SK-N-SH treated with all-trans-retinoic acid at 6 μM for 48 hours (cell line): ENCODE data around the gene SCYGR2.

Experiments used
- ARNTL ChIP-seq: fragments of 450-650 bp; formaldehyde crosslinking; IDR thresholded peaks from 2 replicates; pipeline ENCODE4 v1.5.0; 2020; ENCODE audit warnings: low read depth, mild to moderate bottlenecking, moderate library complexity, borderline replicate concordance
- CSDC2 ChIP-seq: fragments of 250-450 bp; sonication (Bioruptor Pico); IDR thresholded peaks from 2 replicates; pipeline ENCODE4 v1.5.0; 2020; ENCODE audit warnings: mild to moderate bottlenecking, moderate library complexity
- ESRRG ChIP-seq: fragments of 250-450 bp; sonication (Bioruptor Pico); IDR thresholded peaks from 2 replicates; pipeline ENCODE4 v1.6.1; 2021; ENCODE audit warnings: mild to moderate bottlenecking
- RARB ChIP-seq: fragments of 250-450 bp; sonication (Bioruptor Pico); IDR thresholded peaks from 2 replicates; pipeline ENCODE4 v1.8.0; 2021; ENCODE audit warnings: mild to moderate bottlenecking, moderate library complexity
- SNAI2 ChIP-seq: fragments of 250-450 bp; sonication (Bioruptor Pico); IDR thresholded peaks from 2 replicates; pipeline ENCODE4 v1.5.0; 2020; ENCODE audit warnings: mild to moderate bottlenecking, moderate library complexity
- TF ChIP-seq, protein P1 (sequence below): fragments of 250-450 bp; sonication (Bioruptor Pico); IDR thresholded peaks from 2 replicates; pipeline ENCODE4 v1.8.0; 2020; ENCODE audit warnings: mild to moderate bottlenecking, moderate library complexity, borderline replicate concordance
- TF ChIP-seq, protein P2 (sequence below): fragments of 250-450 bp; sonication (Bioruptor Pico); IDR thresholded peaks from 2 replicates; pipeline ENCODE4 v1.5.1; 2021; ENCODE audit warnings: mild to moderate bottlenecking, moderate library complexity
- TF ChIP-seq, protein P3 (sequence below): fragments of 250-450 bp; sonication (Bioruptor Pico); IDR thresholded peaks from 2 replicates; pipeline ENCODE4 v1.5.0; 2020; ENCODE audit warnings: mild to moderate bottlenecking, moderate library complexity

DNA sequence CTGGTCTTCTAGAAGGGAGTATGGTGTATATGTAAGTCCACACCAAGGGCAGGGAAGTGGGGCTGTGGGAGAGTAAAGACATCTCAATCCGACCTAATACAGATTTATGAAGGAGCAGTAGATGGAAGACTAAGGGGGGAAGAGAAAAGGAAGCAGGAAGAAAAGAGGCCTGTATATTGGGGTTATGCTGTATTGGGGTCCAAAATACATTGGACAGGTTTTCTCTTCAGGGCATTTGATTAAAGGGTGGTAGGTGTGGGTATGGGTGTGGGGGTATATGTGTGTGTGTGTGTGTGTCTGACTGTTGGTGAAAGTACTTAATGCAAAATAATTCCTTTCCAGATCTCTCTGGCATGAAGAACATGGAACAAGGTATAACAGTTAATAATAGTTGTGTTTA lies 33.6 kb upstream of the SCYGR2 start:
- TF ChIP-seq, protein P1, sequence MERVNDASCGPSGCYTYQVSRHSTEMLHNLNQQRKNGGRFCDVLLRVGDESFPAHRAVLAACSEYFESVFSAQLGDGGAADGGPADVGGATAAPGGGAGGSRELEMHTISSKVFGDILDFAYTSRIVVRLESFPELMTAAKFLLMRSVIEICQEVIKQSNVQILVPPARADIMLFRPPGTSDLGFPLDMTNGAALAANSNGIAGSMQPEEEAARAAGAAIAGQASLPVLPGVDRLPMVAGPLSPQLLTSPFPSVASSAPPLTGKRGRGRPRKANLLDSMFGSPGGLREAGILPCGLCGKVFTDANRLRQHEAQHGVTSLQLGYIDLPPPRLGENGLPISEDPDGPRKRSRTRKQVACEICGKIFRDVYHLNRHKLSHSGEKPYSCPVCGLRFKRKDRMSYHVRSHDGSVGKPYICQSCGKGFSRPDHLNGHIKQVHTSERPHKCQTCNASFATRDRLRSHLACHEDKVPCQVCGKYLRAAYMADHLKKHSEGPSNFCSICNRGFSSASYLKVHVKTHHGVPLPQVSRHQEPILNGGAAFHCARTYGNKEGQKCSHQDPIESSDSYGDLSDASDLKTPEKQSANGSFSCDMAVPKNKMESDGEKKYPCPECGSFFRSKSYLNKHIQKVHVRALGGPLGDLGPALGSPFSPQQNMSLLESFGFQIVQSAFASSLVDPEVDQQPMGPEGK (CRISPR knock-in tag) = no peak
- TF ChIP-seq SNAI2 (CRISPR knock-in tag) = no peak
- TF ChIP-seq, protein P2, sequence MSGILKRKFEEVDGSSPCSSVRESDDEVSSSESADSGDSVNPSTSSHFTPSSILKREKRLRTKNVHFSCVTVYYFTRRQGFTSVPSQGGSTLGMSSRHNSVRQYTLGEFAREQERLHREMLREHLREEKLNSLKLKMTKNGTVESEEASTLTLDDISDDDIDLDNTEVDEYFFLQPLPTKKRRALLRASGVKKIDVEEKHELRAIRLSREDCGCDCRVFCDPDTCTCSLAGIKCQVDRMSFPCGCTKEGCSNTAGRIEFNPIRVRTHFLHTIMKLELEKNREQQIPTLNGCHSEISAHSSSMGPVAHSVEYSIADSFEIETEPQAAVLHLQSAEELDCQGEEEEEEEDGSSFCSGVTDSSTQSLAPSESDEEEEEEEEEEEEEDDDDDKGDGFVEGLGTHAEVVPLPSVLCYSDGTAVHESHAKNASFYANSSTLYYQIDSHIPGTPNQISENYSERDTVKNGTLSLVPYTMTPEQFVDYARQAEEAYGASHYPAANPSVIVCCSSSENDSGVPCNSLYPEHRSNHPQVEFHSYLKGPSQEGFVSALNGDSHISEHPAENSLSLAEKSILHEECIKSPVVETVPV (CRISPR knock-in tag) = no peak
- no peak for TF ChIP-seq RARB (CRISPR knock-in tag)
- TF ChIP-seq, protein P3, sequence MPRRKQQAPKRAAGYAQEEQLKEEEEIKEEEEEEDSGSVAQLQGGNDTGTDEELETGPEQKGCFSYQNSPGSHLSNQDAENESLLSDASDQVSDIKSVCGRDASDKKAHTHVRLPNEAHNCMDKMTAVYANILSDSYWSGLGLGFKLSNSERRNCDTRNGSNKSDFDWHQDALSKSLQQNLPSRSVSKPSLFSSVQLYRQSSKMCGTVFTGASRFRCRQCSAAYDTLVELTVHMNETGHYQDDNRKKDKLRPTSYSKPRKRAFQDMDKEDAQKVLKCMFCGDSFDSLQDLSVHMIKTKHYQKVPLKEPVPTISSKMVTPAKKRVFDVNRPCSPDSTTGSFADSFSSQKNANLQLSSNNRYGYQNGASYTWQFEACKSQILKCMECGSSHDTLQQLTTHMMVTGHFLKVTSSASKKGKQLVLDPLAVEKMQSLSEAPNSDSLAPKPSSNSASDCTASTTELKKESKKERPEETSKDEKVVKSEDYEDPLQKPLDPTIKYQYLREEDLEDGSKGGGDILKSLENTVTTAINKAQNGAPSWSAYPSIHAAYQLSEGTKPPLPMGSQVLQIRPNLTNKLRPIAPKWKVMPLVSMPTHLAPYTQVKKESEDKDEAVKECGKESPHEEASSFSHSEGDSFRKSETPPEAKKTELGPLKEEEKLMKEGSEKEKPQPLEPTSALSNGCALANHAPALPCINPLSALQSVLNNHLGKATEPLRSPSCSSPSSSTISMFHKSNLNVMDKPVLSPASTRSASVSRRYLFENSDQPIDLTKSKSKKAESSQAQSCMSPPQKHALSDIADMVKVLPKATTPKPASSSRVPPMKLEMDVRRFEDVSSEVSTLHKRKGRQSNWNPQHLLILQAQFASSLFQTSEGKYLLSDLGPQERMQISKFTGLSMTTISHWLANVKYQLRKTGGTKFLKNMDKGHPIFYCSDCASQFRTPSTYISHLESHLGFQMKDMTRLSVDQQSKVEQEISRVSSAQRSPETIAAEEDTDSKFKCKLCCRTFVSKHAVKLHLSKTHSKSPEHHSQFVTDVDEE (CRISPR knock-in tag) = no peak
- no peak for TF ChIP-seq ESRRG (CRISPR knock-in tag)
- TF ChIP-seq ARNTL (CRISPR knock-in tag) = no peak
- TF ChIP-seq CSDC2 (CRISPR knock-in tag) = no peak
